ENCODE results near the gene UBE2J1.

The UBE2J1 gene

GRCh38 chr6:89360415-89360999, 8.0 kb upstream of the UBE2J1 start:
- H2AFZ ChIP-seq (ENCODE audit: low read length), result peak overlapping the region; percentile 72; the same call in 1 of the 2 replicates
- H3K27me3 ChIP-seq (ENCODE audit: insufficient read depth, low read length), result no peaks in the 10 kb centered on the region
- TF ChIP-seq, protein P1, sequence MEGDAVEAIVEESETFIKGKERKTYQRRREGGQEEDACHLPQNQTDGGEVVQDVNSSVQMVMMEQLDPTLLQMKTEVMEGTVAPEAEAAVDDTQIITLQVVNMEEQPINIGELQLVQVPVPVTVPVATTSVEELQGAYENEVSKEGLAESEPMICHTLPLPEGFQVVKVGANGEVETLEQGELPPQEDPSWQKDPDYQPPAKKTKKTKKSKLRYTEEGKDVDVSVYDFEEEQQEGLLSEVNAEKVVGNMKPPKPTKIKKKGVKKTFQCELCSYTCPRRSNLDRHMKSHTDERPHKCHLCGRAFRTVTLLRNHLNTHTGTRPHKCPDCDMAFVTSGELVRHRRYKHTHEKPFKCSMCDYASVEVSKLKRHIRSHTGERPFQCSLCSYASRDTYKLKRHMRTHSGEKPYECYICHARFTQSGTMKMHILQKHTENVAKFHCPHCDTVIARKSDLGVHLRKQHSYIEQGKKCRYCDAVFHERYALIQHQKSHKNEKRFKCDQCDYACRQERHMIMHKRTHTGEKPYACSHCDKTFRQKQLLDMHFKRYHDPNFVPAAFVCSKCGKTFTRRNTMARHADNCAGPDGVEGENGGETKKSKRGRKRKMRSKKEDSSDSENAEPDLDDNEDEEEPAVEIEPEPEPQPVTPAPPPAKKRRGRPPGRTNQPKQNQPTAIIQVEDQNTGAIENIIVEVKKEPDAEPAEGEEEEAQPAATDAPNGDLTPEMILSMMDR (IDR thresholded peaks at IDR 0.05; ENCODE audit: low read length), result no peak
- no peak for TF ChIP-seq EZH2 (IDR thresholded peaks at IDR 0.05; ENCODE audit: borderline replicate concordance, low read length)
- no peaks in the 10 kb centered on the region for H3K9me2 ChIP-seq (ENCODE audit: low read depth, low read length)
- no peaks in the 10 kb centered on the region for H4K20me1 ChIP-seq (ENCODE audit: insufficient read depth, low read length)
- H3K4me2 ChIP-seq (ENCODE audit: low read length), result peak overlapping the region; percentile 11; the same call in 1 of the 2 replicates
- no peak overlapping the region for H3K4me3 ChIP-seq (ENCODE audit: low read depth, low read length, poor library complexity, severe bottlenecking)
- H3K9me3 ChIP-seq (ENCODE audit: low read length), result no peaks in the 10 kb centered on the region
- no peaks in the 10 kb centered on the region for H3K36me3 ChIP-seq (ENCODE audit: insufficient read depth, low read length)
- no peaks in the 10 kb centered on the region for H3K79me2 ChIP-seq (ENCODE audit: insufficient read depth, low read length)
- peak overlapping the region; percentile 71 for H3K27ac ChIP-seq (ENCODE audit: low read depth, low read length, poor library complexity, severe bottlenecking)
- H3K4me1 ChIP-seq (ENCODE audit: insufficient read depth, low read length, severe bottlenecking), result peaks cover 77% of the 10 kb centered on the region
- no peak overlapping the region; the same call in 1 of the 2 replicates for H3K9ac ChIP-seq (ENCODE audit: low read length)
- peaks cover 13% of the 10 kb centered on the region; the same call in 1 of the 2 replicates for H3F3A ChIP-seq (ENCODE audit: insufficient read depth, low read length)

- Histone ChIP-seq H3K36me3 (ENCODE audit: insufficient read depth, low read length) (no peaks in the 10 kb centered on the region), H3K79me2 (ENCODE audit: insufficient read depth, low read length) (no peaks in the 10 kb centered on the region), H2AFZ (ENCODE audit: low read length) (no peak overlapping the region)
These were observed 7.0 kb upstream of the UBE2J1 start for GRCh38 chr6:89359561-89359960.

GRCh38 chr6:89357390-89357789, 4.9 kb upstream of the UBE2J1 start:
- Histone ChIP-seq H3K4me1 (ENCODE audit: insufficient read depth, low read length, severe bottlenecking) (peaks cover 80% of the 10 kb centered on the region), H3K36me3 (ENCODE audit: insufficient read depth, low read length) (no peaks in the 10 kb centered on the region), H3K79me2 (ENCODE audit: insufficient read depth, low read length) (peaks cover 10% of the 10 kb centered on the region), H3K27me3 (ENCODE audit: insufficient read depth, low read length) (no peaks in the 10 kb centered on the region), H3F3A (ENCODE audit: insufficient read depth, low read length) (peaks cover 13% of the 10 kb centered on the region; the same call in 1 of the 2 replicates), H3K4me2 (ENCODE audit: low read length) (peak overlapping the region; percentile 64), H3K4me3 (ENCODE audit: low read depth, low read length, poor library complexity, severe bottlenecking) (peak overlapping the region; percentile 41), H4K20me1 (ENCODE audit: insufficient read depth, low read length) (no peaks in the 10 kb centered on the region), H3K9ac (ENCODE audit: low read length) (peak overlapping the region; percentile 64), H3K9me3 (ENCODE audit: low read length) (no peaks in the 10 kb centered on the region), H3K9me2 (ENCODE audit: low read depth, low read length) (no peaks in the 10 kb centered on the region), H3K27ac (ENCODE audit: low read depth, low read length, poor library complexity, severe bottlenecking) (peak overlapping the region; percentile 100), H2AFZ (ENCODE audit: low read length) (no peak overlapping the region)
- no peak for TF ChIP-seq EZH2 (IDR thresholded peaks at IDR 0.05; ENCODE audit: borderline replicate concordance, low read length)
- TF ChIP-seq, protein P1 (IDR thresholded peaks at IDR 0.05; ENCODE audit: low read length), result no peak

More at GRCh38 chr6:89359561-89359960, 7.0 kb upstream of the UBE2J1 start:
- peaks cover 13% of the 10 kb centered on the region; the same call in 1 of the 2 replicates for H3F3A ChIP-seq (ENCODE audit: insufficient read depth, low read length)
- peak overlapping the region; percentile 100 for H3K27ac ChIP-seq (ENCODE audit: low read depth, low read length, poor library complexity, severe bottlenecking)
- no peaks in the 10 kb centered on the region for H3K27me3 ChIP-seq (ENCODE audit: insufficient read depth, low read length)
- no peaks in the 10 kb centered on the region for H4K20me1 ChIP-seq (ENCODE audit: insufficient read depth, low read length)
- H3K9me2 ChIP-seq (ENCODE audit: low read depth, low read length), result no peaks in the 10 kb centered on the region
- H3K9ac ChIP-seq (ENCODE audit: low read length), result no peak overlapping the region
- no peak overlapping the region for H3K4me2 ChIP-seq (ENCODE audit: low read length)
- H3K4me3 ChIP-seq (ENCODE audit: low read depth, low read length, poor library complexity, severe bottlenecking), result no peak overlapping the region
- no peaks in the 10 kb centered on the region for H3K9me3 ChIP-seq (ENCODE audit: low read length)
- TF ChIP-seq, protein P1 (IDR thresholded peaks at IDR 0.05; ENCODE audit: low read length), result no peak
- TF ChIP-seq EZH2 (IDR thresholded peaks at IDR 0.05; ENCODE audit: borderline replicate concordance, low read length), result no peak
- H3K4me1 ChIP-seq (ENCODE audit: insufficient read depth, low read length, severe bottlenecking), result peaks cover 77% of the 10 kb centered on the region
